Measurements from ENCODE around the gene ZNF14. TPM values are rescaled to one million over a fixed set of nuclear protein-coding genes. Genes with fewer than 3 reads are reported as not detected.

The ZNF14 gene
- total and polyA plus RNA-seq, 9 of the 15 experiments (the other 6 are each of a cell fraction or from before 2014, with no cell fraction given) = 1.9 to 7.0 (median 4.0) TPM

DNA sequence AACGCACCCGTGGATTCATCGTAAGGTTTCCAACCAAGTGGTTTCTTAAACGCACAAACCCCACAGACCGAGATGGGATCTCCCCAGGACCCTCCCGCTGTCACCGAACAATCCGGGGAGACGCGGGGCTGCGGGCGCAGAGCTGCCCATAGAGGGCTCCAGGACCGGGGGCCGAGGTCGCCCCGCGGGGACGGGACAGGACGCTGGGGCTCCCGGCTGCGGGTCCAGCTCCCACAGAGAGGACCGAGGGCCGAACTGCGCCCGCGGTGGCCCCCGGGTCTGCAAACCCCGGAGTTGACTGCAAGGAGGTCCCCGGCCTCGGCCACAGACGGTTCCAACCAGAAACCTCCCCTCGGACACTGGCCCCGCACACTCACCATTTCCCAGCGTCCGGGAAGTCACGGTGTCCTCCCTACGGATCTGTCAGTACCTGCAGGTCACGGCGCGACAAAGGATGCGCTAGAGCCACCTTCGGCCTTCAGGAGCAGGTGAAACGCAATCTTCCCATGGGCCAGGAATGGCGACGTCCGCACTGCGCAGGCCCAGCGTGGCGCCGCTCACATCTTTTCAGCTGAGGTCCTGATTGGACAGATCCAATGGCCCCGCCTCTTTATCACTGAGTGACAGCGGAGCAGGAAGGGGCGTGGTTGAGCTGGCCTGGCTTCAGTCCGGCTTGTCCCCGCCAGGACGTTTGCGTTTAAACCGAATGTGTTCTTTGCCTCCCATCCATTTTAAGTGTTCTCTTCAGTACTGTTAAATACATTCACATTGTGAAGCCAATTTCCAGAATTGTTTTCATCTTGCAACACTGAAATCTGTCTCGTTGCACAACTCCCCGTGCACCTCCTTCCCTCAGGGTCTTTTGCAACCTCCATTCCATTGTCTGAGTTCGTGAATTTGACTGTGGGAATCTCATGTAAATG, at the start of gene ZNF14 (continued):
- 0 out of 2 replicates have a peak, but pooled peaks have one; percentile 17 for TF ChIP-seq POLR2H (tag; IDR thresholded peaks at IDR 0.05; ENCODE audit: low read depth)
- peak; percentile 32; the same call in 1 of the 2 replicates for TF ChIP-seq ARID4B (CRISPR knock-in tag; IDR thresholded peaks at IDR 0.05)
- no peak for TF ChIP-seq TFAM (CRISPR knock-in tag; conservative IDR thresholded peaks at IDR 0.05)
- no peak for TF ChIP-seq HNRNPUL1 (IDR thresholded peaks at IDR 0.05; ENCODE audit: low read length)
- TF ChIP-seq CREB1 (IDR thresholded peaks at IDR 0.05) = no peak
- peak; percentile 33; the same call in 1 of the 2 replicates for TF ChIP-seq CREB1 (CRISPR knock-in tag; IDR thresholded peaks at IDR 0.05)
- no peak for TF ChIP-seq KDM4B (IDR thresholded peaks at IDR 0.05; ENCODE audit: borderline replicate concordance in 2 of 2, low read depth in 1 of 2)
- TF ChIP-seq ZFP30 (CRISPR knock-in tag; IDR thresholded peaks at IDR 0.05; ENCODE audit: borderline replicate concordance) = no peak
- TF ChIP-seq, protein P1, sequence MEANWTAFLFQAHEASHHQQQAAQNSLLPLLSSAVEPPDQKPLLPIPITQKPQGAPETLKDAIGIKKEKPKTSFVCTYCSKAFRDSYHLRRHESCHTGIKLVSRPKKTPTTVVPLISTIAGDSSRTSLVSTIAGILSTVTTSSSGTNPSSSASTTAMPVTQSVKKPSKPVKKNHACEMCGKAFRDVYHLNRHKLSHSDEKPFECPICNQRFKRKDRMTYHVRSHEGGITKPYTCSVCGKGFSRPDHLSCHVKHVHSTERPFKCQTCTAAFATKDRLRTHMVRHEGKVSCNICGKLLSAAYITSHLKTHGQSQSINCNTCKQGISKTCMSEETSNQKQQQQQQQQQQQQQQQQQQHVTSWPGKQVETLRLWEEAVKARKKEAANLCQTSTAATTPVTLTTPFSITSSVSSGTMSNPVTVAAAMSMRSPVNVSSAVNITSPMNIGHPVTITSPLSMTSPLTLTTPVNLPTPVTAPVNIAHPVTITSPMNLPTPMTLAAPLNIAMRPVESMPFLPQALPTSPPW (CRISPR knock-in tag; IDR thresholded peaks at IDR 0.05) = 0 out of 2 replicates have a peak, but pooled peaks have one; percentile 3
- TF ChIP-seq FIP1L1 (IDR thresholded peaks at IDR 0.05; ENCODE audit: low read depth, low read length, poor library complexity, severe bottlenecking) = peak; percentile 65
- TF ChIP-seq SMC3 (conservative IDR thresholded peaks at IDR 0.05; ENCODE audit: insufficient read depth, low read depth, low read length) = no peak
- TF ChIP-seq CCAR2 (IDR thresholded peaks at IDR 0.05; ENCODE audit: low read depth, low read length) = no peak
- TF ChIP-seq HDAC2 (IDR thresholded peaks at IDR 0.05) = no peak
- TF ChIP-seq ZNF764 (CRISPR knock-in tag; IDR thresholded peaks at IDR 0.05; ENCODE audit: low read depth) = no peak
- TF ChIP-seq, protein P2, sequence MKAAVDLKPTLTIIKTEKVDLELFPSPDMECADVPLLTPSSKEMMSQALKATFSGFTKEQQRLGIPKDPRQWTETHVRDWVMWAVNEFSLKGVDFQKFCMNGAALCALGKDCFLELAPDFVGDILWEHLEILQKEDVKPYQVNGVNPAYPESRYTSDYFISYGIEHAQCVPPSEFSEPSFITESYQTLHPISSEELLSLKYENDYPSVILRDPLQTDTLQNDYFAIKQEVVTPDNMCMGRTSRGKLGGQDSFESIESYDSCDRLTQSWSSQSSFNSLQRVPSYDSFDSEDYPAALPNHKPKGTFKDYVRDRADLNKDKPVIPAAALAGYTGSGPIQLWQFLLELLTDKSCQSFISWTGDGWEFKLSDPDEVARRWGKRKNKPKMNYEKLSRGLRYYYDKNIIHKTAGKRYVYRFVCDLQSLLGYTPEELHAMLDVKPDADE (conservative IDR thresholded peaks at IDR 0.05; ENCODE audit: control insufficient read depth, low read depth, low read length) = 0 out of 2 replicates have a peak, but pooled peaks have one; percentile 19
- no peak for TF ChIP-seq ZNF830 (CRISPR knock-in tag; IDR thresholded peaks at IDR 0.05)
- peak; percentile 84 for TF ChIP-seq ZEB2 (IDR thresholded peaks at IDR 0.05)
- TF ChIP-seq MEIS2 (IDR thresholded peaks at IDR 0.05; ENCODE audit: partially characterized antibody) = peak; percentile 90
- no peak for TF ChIP-seq ZNF217 (CRISPR knock-in tag; IDR thresholded peaks at IDR 0.05)
- TF ChIP-seq ZNF75A (CRISPR knock-in tag; IDR thresholded peaks at IDR 0.05) = no peak
- TF ChIP-seq TAF7 (tag; IDR thresholded peaks at IDR 0.05) = peak; percentile 51; the same call in 1 of the 2 replicates

All from K562 (cell line).